ENCODE measurements around the gene DENND2A.

The DENND2A gene

GRCh38 chr7:140619176-140619575 lies 21.4 kb downstream of the DENND2A start:
- no peak overlapping the region for H3K4me3 ChIP-seq (ENCODE audit: low read depth, low read length)
- no peak for TF ChIP-seq CTCF (IDR thresholded peaks at IDR 0.05; ENCODE audit: low read depth, low read length)
- no peak for DNase-seq (ENCODE audit: low read depth)

DNA sequence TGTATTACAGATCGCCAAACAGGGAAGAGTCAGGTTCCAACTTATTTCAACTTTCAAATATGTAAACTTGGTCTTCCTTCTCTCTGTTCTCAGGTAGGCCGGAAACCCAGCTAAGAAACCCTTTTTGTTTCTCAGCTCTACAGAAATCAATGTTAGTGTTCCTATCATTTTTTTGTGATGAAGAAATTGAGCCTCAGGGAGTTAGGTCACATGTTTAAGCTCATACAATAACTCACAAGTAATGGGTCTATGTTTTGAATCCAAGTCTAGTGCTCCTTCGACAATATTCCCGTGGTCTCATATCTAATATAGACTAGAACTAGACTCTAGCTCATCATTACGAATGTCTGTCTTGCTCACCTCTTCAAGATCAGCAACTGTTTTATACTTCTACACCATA lies 22.3 kb downstream of the DENND2A start:
- no peak for TF ChIP-seq CTCF (IDR thresholded peaks at IDR 0.05; ENCODE audit: low read depth, low read length)
- no peak for TF ChIP-seq MYC (IDR thresholded peaks at IDR 0.05; ENCODE audit: low read depth, low read length)
- TF ChIP-seq, protein P1, sequence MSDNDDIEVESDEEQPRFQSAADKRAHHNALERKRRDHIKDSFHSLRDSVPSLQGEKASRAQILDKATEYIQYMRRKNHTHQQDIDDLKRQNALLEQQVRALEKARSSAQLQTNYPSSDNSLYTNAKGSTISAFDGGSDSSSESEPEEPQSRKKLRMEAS (IDR thresholded peaks at IDR 0.05; ENCODE audit: low read depth, low read length): no peak
- no peak for TF ChIP-seq POLR2A (IDR thresholded peaks at IDR 0.05; ENCODE audit: extremely low read depth, insufficient read length)
- H3K4me3 ChIP-seq (ENCODE audit: low read depth, low read length): no peak overlapping the region
- no peak for DNase-seq (ENCODE audit: low read depth)

GRCh38 chr7:140617081-140617480 lies 23.5 kb downstream of the DENND2A start:
- no peak overlapping the region for H3K4me3 ChIP-seq (ENCODE audit: low read depth, low read length)
- DNase-seq (ENCODE audit: low read depth): no peak
- TF ChIP-seq CTCF (IDR thresholded peaks at IDR 0.05; ENCODE audit: low read depth, low read length) (no peak), POLR2A (IDR thresholded peaks at IDR 0.05; ENCODE audit: extremely low read depth, insufficient read length) (no peak), MYC (IDR thresholded peaks at IDR 0.05; ENCODE audit: low read depth, low read length) (no peak)
- TF ChIP-seq, protein P1 (IDR thresholded peaks at IDR 0.05; ENCODE audit: low read depth, low read length): no peak

- H3K4me3 ChIP-seq (ENCODE audit: low read depth, low read length): no peak overlapping the region
- no peak for DNase-seq (ENCODE audit: low read depth)
- TF ChIP-seq POLR2A (IDR thresholded peaks at IDR 0.05; ENCODE audit: extremely low read depth, insufficient read length): no peak
- no peak for TF ChIP-seq CTCF (IDR thresholded peaks at IDR 0.05; ENCODE audit: low read depth, low read length)
- TF ChIP-seq MYC (IDR thresholded peaks at IDR 0.05; ENCODE audit: low read depth, low read length): no peak
- TF ChIP-seq, protein P1 (IDR thresholded peaks at IDR 0.05; ENCODE audit: low read depth, low read length): no peak
Observed at GRCh38 chr7:140616328-140616727, 24.3 kb downstream of the DENND2A start.

GRCh38 chr7:140611641-140612040 lies 29.0 kb downstream of the DENND2A start:
- no peak for TF ChIP-seq MYC (IDR thresholded peaks at IDR 0.05; ENCODE audit: low read depth, low read length)
- TF ChIP-seq, protein P1 (IDR thresholded peaks at IDR 0.05; ENCODE audit: low read depth, low read length): no peak
- TF ChIP-seq POLR2A (IDR thresholded peaks at IDR 0.05; ENCODE audit: extremely low read depth, insufficient read length): no peak
- no peak for TF ChIP-seq CTCF (IDR thresholded peaks at IDR 0.05; ENCODE audit: low read depth, low read length)
- H3K4me3 ChIP-seq (ENCODE audit: low read depth, low read length): no peak overlapping the region
- DNase-seq (ENCODE audit: low read depth): no peak

Measured in NB4 (cell line).